ENCODE results near the gene ASTL. TPM values are rescaled to one million over a fixed set of nuclear protein-coding genes. Genes with fewer than 3 reads are reported as not detected.

Gene ASTL
- total RNA-seq, 1 experiment from 2014 or later = 0.79 TPM

DNA sequence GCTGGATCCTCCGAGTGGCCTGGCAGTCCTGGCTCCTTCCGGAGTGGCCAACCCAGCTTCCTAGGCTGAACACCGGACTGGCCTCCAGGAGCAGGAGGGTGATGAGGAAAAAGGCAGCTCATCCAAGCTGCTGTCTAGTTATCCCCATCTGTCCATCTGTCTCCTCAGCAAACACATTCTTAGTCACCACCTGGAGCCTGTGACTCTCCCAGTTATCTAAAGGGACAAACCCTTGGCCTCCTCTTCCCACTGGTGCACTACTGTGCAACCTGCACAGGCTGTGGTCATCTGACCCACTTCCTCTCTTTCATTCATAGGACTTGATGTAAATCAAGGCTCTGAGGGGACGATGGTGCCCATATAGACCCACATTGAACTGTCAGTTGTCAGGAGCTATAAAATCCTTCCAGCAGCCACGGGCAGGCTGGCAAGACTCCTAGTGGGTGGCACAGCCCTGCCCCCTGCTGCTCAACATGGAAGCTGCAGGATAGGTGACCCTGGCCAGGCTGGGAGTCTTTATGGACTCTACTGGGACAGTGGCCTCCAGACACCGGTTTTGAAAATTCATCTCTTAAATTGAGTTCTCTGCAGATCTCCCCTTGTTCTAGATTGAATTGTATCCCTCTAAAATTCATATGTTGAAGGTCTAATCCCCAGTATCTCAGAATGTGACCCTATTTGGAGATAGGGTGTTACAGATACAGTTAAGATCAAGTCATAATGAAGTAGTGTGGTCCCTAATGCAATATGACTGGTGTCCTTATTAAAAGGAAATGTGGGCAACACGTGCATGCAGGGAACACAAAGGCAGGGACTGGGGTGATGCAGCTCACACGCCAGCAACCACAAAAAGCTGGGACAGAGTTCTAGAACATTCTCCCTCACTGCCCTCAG is 36.2 kb upstream of the ASTL start:
- DNase-seq (ENCODE audit: low spot score) (peak; percentile 82), ATAC-seq (peak; percentile 98)
- H3K36me3 Mint-ChIP-seq = no peaks in the 10 kb centered on the region
- ChIA-PET CTCF (interaction anchor here (0.5 to 4.6 kb wide), 49 partner anchors 9 to 221 kb away, joined by 3 to 214 read pairs (median 5); partner anchors contain the start of genes ADRA2B, ASTL, DUSP2 and NCAPH), POLR2A (interaction anchor here (1.1 kb wide), 2 partner anchors 36 to 86 kb away, joined by 3 to 7 read pairs; partner anchors contain the start of gene ASTL)
- no peaks in the 10 kb centered on the region for H3K27me3 Mint-ChIP-seq (ENCODE audit: low read depth)
- peaks cover 12% of the 10 kb centered on the region for H3K9me3 Mint-ChIP-seq
- H3K27ac Mint-ChIP-seq = no peak overlapping the region
- no peak overlapping the region for H3K4me3 Mint-ChIP-seq
- H3K4me1 Mint-ChIP-seq = no peaks in the 10 kb centered on the region
- TF ChIP-seq, protein P1, sequence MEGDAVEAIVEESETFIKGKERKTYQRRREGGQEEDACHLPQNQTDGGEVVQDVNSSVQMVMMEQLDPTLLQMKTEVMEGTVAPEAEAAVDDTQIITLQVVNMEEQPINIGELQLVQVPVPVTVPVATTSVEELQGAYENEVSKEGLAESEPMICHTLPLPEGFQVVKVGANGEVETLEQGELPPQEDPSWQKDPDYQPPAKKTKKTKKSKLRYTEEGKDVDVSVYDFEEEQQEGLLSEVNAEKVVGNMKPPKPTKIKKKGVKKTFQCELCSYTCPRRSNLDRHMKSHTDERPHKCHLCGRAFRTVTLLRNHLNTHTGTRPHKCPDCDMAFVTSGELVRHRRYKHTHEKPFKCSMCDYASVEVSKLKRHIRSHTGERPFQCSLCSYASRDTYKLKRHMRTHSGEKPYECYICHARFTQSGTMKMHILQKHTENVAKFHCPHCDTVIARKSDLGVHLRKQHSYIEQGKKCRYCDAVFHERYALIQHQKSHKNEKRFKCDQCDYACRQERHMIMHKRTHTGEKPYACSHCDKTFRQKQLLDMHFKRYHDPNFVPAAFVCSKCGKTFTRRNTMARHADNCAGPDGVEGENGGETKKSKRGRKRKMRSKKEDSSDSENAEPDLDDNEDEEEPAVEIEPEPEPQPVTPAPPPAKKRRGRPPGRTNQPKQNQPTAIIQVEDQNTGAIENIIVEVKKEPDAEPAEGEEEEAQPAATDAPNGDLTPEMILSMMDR (IDR thresholded peaks at IDR 0.05) = peak; percentile 76
- TF ChIP-seq, protein P2, sequence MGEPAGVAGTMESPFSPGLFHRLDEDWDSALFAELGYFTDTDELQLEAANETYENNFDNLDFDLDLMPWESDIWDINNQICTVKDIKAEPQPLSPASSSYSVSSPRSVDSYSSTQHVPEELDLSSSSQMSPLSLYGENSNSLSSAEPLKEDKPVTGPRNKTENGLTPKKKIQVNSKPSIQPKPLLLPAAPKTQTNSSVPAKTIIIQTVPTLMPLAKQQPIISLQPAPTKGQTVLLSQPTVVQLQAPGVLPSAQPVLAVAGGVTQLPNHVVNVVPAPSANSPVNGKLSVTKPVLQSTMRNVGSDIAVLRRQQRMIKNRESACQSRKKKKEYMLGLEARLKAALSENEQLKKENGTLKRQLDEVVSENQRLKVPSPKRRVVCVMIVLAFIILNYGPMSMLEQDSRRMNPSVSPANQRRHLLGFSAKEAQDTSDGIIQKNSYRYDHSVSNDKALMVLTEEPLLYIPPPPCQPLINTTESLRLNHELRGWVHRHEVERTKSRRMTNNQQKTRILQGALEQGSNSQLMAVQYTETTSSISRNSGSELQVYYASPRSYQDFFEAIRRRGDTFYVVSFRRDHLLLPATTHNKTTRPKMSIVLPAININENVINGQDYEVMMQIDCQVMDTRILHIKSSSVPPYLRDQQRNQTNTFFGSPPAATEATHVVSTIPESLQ (CRISPR knock-in tag; IDR thresholded peaks at IDR 0.05) = no peak
- TF ChIP-seq ZBTB21 (CRISPR knock-in tag; IDR thresholded peaks at IDR 0.05; ENCODE audit: borderline replicate concordance) (no peak), NFATC4 (CRISPR knock-in tag; IDR thresholded peaks at IDR 0.05) (no peak)
- TF ChIP-seq, protein P3, sequence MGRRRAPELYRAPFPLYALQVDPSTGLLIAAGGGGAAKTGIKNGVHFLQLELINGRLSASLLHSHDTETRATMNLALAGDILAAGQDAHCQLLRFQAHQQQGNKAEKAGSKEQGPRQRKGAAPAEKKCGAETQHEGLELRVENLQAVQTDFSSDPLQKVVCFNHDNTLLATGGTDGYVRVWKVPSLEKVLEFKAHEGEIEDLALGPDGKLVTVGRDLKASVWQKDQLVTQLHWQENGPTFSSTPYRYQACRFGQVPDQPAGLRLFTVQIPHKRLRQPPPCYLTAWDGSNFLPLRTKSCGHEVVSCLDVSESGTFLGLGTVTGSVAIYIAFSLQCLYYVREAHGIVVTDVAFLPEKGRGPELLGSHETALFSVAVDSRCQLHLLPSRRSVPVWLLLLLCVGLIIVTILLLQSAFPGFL (CRISPR knock-in tag; IDR thresholded peaks at IDR 0.05; ENCODE audit: borderline replicate concordance) = no peak

DNA sequence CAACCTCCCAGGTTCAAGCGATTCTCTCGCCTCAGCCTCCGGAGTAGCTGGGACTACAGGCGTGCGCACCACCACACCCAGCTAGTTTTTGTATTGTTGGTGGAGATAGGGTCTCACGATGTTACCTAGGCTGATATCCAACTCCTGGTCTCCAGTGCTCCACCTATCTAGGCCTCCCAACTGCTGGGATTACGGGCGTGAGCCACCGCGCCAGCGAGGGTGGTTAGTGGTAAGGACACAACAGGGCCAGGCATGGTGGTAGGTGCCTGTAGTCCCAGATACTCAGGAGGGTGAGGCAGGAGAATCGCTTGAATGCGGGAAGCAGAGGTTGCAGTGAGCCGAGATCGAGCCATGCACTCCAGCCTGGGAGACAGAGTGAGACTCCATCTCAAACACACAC is 33.5 kb upstream of the ASTL start:
- H3K9me3 Mint-ChIP-seq = peaks cover 18% of the 10 kb centered on the region
- DNase-seq (ENCODE audit: low spot score) (no peak), ATAC-seq (no peak)
- no peak overlapping the region for H3K4me3 Mint-ChIP-seq
- H3K27me3 Mint-ChIP-seq (ENCODE audit: low read depth) = no peaks in the 10 kb centered on the region
- H3K4me1 Mint-ChIP-seq = peaks cover 7% of the 10 kb centered on the region
- TF ChIP-seq GTF2I (CRISPR knock-in tag; conservative IDR thresholded peaks at IDR 0.05) (no peak), ZNF219 (CRISPR knock-in tag; IDR thresholded peaks at IDR 0.05; ENCODE audit: borderline replicate concordance) (no peak), NFE2L1 (CRISPR knock-in tag; IDR thresholded peaks at IDR 0.05) (no peak), CREB1 (CRISPR knock-in tag; IDR thresholded peaks at IDR 0.05) (no peak), MYBL2 (CRISPR knock-in tag; IDR thresholded peaks at IDR 0.05) (no peak), ZNF423 (CRISPR knock-in tag; IDR thresholded peaks at IDR 0.05) (no peak), SP1 (CRISPR knock-in tag; conservative IDR thresholded peaks at IDR 0.05) (no peak), SMAD3 (CRISPR knock-in tag; IDR thresholded peaks at IDR 0.05; ENCODE audit: borderline replicate concordance) (no peak), ZNF396 (CRISPR knock-in tag; IDR thresholded peaks at IDR 0.05; ENCODE audit: borderline replicate concordance) (no peak)
- TF ChIP-seq, protein P4, sequence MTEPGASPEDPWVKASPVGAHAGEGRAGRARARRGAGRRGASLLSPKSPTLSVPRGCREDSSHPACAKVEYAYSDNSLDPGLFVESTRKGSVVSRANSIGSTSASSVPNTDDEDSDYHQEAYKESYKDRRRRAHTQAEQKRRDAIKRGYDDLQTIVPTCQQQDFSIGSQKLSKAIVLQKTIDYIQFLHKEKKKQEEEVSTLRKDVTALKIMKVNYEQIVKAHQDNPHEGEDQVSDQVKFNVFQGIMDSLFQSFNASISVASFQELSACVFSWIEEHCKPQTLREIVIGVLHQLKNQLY (CRISPR knock-in tag; IDR thresholded peaks at IDR 0.05) = no peak
- TF ChIP-seq, protein P5, sequence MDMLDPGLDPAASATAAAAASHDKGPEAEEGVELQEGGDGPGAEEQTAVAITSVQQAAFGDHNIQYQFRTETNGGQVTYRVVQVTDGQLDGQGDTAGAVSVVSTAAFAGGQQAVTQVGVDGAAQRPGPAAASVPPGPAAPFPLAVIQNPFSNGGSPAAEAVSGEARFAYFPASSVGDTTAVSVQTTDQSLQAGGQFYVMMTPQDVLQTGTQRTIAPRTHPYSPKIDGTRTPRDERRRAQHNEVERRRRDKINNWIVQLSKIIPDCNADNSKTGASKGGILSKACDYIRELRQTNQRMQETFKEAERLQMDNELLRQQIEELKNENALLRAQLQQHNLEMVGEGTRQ (CRISPR knock-in tag; IDR thresholded peaks at IDR 0.05) = no peak
- TF ChIP-seq, protein P1 (IDR thresholded peaks at IDR 0.05) = no peak
- POLR2A ChIA-PET = no interaction called here
- H3K36me3 Mint-ChIP-seq = no peaks in the 10 kb centered on the region
- CTCF ChIA-PET = no interaction called here
- H3K27ac Mint-ChIP-seq = no peak overlapping the region
